Inflammatory macrophage treated with lipopolysaccharide for 4 hours (primary cell): Measurements from ENCODE around the gene CASP9.
"Not testable (repeated sequence)": the region's sequence is repeated elsewhere in the genome, so short reads cannot be mapped to it uniquely, and the experiment has no call there.

Experiments
- DNase-seq: peaks from one replicate; pipeline ENCODE4 v3.0.0-alpha.2; 2020

Gene CASP9

GRCh38 chr1:15466955-15467625, 56.9 kb downstream of the CASP9 start:
- not testable (repeated sequence) for DNase-seq

GRCh38 chr1:15465674-15466073, 58.3 kb downstream of the CASP9 start:
- peak; percentile 72 for DNase-seq

- DNase-seq = not testable (repeated sequence)
Measured at GRCh38 chr1:15463926-15464322, 60.1 kb downstream of the CASP9 start.

GRCh38 chr1:15463064-15463800, 60.8 kb downstream of the CASP9 start:
- DNase-seq = not testable (repeated sequence)

- no peak for DNase-seq
Measured at GRCh38 chr1:15460708-15461095, 63.3 kb downstream of the CASP9 start.

GRCh38 chr1:15459771-15460707, 64.0 kb downstream of the CASP9 start:
- DNase-seq = peak; percentile 77

GRCh38 chr1:15458388-15458787, 65.6 kb downstream of the CASP9 start:
- not testable (repeated sequence) for DNase-seq

GRCh38 chr1:15457585-15457984, 66.4 kb downstream of the CASP9 start:
- DNase-seq = no peak

GRCh38 chr1:15456313-15456954, 67.6 kb downstream of the CASP9 start, which contains the start of gene CELA2A:
CELA2A (plus strand) TSS chr1:15456732; CDS start chr1:15456754, 22 bp downstream.
- no peak for DNase-seq

GRCh38 chr1:15455522-15455921, 68.5 kb downstream of the CASP9 start:
- DNase-seq = peak; percentile 87

GRCh38 chr1:15454256-15454655, 69.8 kb downstream of the CASP9 start:
- DNase-seq = no peak

- DNase-seq = no peak
Measured at GRCh38 chr1:15453734-15454133, 70.3 kb downstream of the CASP9 start.

GRCh38 chr1:15452866-15453571, 71.0 kb downstream of the CASP9 start:
- no peak for DNase-seq

- DNase-seq = no peak
Measured at GRCh38 chr1:15452216-15452615, 71.8 kb downstream of the CASP9 start.

GRCh38 chr1:15451014-15451722, 72.8 kb downstream of the CASP9 start:
- DNase-seq = no peak

GRCh38 chr1:15449567-15449966, 74.4 kb downstream of the CASP9 start:
- DNase-seq = no peak

GRCh38 chr1:15448877-15449462, 75.0 kb downstream of the CASP9 start:
- no peak for DNase-seq

- no peak for DNase-seq
Measured at GRCh38 chr1:15446212-15446611, 77.8 kb downstream of the CASP9 start.

- no peak for DNase-seq
Measured at GRCh38 chr1:15445390-15446122, 78.5 kb downstream of the CASP9 start.
